GM19452 (cell line): ENCODE measurements around the gene TMPRSS11B.
"Not testable (repeated sequence)": the region's sequence is repeated elsewhere in the genome, so short reads cannot be mapped to it uniquely, and the experiment has no call there.

Experiments used
- ATAC-seq: cut with Tn5 transposase; IDR thresholded peaks from one replicate; pipeline ENCODE4 v1.9.1; 2021; ENCODE audit not compliant: unreplicated experiment

TMPRSS11B gene, protein sequence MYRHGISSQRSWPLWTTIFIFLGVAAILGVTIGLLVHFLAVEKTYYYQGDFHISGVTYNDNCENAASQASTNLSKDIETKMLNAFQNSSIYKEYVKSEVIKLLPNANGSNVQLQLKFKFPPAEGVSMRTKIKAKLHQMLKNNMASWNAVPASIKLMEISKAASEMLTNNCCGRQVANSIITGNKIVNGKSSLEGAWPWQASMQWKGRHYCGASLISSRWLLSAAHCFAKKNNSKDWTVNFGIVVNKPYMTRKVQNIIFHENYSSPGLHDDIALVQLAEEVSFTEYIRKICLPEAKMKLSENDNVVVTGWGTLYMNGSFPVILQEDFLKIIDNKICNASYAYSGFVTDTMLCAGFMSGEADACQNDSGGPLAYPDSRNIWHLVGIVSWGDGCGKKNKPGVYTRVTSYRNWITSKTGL

DNA sequence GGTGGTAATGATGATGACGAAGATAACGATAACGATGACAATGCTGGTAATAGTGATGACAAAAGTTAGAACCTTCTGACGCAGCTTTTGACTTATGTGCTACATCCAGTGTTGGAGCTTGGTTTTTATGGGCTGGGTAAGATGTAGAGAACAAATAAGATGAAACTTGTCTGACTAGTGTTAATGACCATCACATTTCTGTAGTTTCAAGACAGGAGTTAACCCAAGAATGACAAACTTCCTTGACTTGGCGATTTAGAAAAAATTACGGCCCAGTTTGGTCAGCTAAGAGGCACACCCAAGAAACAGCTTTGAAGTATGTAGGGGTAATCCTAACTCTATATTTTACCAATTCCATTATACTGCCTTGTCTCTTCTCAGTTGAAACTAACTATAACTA, at the start of gene TMPRSS11B:
TMPRSS11B (minus strand) TSS at position 101 of the 400 bp plus-strand sequence. CDS start 136 bp downstream, outside the sequence.
- no peak for ATAC-seq

DNA sequence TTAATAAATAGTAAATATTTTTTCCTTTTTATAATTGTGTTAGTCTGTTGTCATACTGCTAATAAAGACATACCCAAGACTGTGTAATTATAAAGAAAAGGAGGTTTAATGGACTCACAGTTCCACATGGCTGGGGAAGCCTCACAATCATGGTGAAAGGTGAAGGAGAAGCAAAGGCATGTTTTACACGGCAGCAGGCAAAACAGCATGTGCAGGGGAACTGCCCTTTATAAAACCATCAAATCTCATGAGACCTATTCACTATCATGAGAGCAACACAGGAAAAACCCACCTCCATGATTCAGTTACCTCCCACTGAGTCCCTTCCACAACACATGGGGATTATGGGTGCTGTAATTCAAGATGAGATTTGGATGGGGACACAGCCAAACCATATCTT, 45.8 kb upstream of the TMPRSS11B start:
- ATAC-seq = no peak

DNA sequence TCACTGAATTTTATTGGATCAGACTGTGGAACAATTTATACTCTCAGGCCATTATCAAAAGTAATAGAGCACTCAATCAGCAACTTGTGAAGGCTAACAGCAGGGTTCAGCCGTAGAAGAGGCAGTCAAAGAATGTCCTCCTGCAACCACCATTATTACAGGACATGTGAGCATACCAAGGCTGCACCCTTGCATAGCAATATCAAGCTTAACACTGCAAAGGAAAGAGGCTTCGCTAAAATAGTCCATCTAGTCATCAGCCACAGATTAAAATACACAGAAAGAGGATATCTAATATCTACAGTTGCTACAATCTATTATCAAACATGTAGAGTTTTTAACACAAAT, 42.9 kb upstream of the TMPRSS11B start:
- ATAC-seq = no peak

DNA sequence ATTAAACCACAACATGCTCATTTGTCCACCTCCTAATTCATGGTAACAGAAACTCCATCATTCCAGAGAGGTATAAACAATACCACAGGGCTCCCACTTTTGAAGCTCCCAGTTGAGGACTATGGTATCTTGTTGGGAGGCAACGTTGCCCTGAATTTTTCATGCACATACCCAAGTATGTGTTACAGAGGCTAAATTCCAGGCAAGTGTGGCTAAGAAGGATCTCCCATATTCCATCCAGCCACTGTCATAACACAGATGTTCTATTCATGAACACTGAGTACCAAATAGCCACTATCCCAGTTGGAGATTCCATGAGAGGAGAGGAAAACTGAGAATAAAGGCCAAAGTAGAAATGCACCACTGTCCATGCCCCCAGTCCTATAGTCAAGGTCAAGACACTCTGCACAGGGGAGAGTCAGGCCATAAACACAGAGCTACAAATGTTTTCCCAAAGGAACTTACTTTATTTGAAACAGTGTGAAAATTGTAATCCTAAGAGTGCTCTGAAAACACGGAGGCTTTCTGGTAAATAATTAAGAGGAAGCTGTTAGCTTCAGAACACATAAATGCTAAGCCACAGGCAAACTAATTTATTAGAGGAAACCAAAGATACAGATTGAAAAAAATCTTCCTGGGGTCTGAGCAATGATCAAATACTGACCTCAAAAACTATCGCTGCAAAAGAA, 42.4 kb upstream of the TMPRSS11B start:
- no peak for ATAC-seq

DNA sequence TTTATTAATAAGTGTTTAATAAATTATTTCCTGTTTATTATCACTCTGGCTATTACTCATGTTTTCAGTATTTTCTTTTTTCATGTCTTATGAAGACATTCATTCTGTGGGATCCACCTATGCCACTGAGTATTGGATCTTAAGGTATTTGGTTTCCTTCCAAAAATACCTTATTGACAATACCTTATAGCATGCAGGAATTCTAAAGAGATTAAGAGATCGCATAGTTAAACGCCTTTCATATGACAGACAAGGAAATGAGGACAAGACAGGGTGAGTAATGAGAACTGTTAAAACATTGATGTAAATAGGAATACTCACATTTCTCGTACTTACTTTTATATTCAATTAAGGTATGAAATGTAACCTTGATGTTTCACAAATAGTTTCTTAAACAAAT, 38.2 kb upstream of the TMPRSS11B start:
- ATAC-seq = no peak

DNA sequence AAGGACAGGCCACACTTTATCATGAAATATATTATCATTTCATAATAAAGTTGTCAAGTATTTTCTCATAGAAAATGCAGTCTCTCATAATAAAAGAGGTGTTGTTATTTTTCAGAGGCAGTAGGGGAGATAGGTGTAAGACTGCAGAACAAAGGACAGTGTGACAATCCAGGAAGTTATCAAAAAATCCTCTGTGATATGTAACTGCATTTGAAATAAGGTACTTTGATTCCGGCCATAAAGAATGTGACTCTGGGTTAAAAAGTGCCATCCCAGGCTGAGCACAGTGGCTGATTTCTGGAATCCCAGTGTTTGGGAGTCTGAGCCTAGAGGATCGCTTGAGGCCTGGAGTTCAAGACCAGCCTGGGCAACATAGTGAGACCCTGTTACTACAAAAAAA, 37.6 kb upstream of the TMPRSS11B start:
- ATAC-seq = no peak

DNA sequence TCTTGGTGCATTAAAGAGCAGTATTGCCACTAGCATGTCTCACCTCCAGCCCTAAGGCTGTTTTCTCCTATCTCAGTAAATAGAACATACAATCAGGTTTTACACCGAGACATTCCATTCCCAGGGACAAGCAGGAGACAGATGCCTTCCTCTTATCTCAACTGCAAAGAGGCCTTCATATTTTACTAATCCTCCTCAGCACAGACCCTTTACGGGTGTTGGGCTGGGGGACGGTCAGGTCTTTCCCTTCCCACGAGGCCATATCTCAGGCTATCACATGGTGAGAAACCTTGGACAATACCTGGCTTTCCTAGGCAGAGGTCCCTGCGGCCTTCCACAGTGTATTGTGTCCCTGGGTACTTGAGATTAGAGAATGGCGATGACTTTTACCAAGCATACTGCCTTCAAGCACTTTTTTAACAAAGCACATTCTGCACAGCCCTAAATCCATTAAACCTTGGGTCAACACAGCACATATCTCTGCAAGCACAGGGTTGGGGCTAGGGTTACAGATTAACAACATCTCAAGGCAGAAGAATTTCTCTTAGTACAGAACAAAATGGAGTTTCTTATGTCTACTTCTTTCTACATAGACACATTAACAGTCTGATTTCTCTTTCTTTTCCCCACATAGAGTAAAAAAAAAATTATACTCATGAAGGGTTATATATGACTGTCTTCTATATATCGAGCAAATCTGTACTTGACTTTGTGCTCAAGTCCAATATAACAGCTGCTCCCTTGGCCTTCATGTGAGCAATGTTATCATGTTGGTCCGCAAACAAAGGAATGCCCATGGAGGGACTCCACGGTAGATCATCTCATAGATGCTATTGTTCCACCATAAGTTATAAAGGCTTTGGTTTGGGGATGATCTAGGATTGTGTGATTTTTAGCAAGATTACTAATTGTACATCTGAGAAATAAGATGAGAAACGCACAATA, 36.6 kb upstream of the TMPRSS11B start:
- not testable (repeated sequence) for ATAC-seq

DNA sequence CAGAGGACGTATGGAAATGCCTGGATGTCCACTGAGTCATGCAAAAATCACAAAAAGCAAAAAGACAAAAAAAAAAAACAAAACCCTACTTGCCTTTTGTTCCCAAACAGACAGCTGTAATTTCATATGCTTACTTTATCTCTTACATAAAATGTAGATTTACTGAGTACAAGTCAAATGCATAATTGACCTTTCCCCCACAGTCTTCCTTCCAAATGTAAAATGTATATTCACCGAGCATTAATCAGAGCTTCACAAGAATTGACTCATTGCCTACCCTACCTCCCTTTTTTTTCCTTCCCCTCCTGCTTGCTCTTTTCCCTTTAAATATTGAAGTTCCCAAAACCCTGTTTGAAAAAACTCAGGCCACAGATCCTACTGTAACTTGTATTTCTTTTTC, 32.5 kb upstream of the TMPRSS11B start:
- no peak for ATAC-seq

DNA sequence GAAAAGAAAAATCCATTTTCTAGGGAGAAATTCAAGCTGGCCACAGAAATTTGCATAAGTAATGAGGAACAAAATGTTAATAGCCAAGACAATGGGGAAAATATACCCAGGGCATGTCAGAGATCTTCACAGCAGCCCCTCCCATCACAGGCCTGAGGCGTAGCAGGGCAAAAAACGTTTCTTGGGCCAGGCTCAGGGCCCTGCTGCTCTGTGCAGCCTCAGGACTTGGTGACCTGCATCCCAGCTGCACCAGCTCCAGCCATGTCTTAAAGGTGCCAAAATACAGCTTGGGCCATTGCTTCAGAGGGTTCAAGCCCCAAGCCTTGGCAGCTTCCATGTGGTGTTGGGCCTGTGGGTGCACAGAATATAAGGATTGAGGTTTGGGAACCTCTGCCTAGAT, 32.1 kb upstream of the TMPRSS11B start:
- ATAC-seq = no peak

DNA sequence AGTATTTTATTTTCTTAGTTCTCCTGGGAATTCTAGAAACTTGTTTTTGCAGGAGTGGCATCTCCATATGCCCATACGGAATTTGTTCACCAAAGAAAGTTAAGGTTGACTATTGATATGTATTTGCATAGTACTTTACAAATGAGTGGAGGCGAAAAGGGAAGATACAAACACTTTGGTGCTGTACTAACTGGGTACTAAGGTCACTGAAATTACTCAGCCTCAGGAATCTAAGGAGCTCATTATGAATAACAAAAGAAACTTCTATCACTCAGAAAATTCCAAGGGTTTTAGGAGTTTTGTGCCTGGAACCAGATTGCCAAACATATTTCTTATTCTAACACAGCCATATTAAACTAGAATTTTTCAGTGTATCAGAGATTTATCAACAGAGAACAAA, 27.4 kb upstream of the TMPRSS11B start:
- ATAC-seq = no peak

DNA sequence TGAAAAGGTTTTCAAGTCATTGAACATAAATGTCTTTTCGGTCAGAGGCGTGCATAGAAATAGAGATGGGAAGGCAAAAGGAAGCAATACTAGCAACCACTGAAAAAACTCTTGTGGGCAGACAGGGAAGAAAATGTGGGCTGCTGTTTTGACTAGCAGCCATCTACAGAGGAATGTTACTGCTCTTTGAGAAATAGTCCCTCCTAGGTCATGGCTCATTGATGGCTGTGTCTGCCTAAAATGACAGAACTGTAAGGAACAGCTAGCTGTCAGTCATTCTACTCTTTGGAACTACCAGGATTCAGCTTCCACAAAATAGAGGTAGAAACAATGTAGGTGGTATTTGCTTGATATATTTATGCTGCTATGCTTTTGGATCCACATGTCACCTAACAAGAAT, 26.9 kb upstream of the TMPRSS11B start:
- ATAC-seq = no peak

DNA sequence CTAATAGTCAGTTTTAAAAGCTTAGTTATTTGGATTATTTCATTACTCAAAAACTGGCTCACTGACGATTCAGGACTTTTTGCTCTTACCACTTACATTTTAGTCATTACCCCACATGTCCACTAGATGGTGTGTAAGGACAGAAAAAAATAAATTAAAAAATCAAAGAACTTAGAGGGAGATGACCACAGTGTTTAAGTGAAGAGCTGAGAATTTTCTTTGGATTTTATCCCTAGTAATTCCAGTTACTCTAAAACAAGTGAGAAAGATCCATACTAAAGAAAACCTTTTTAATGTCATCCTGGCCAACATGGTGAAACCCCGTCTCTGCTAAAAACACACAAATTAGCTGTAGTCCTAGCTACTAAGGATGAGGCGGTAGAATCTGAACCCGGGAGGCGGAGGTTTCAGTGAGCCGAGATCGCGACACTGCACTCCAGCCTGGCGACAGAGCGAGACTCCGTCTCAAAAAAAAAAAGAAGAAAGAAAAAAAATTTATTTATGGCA, 26.4 kb upstream of the TMPRSS11B start:
- peak; percentile 49 for ATAC-seq

DNA sequence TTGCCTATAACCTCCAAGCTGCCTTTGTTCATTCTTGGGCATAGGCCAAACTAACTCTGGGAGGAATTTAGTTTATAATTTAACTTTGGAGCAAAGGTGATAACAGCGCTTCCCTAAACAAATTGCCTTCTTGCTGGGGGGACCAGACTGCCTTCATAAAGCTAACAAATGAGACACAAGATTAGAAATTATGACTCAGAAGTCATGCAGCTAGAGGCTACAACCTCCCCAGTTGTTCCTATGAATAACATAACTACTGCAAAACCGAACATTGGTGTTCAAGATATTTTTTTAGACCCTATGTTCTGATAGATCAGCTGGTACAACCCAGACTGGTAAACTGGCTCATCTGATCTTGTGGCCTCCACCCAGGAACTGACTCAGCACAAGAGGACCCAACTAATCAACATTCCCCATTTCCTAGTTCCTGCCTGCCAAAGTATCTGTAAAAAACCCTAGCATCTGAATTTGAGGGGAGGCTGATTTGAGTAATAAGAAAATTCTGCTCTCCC, 22.0 kb upstream of the TMPRSS11B start:
- ATAC-seq = no peak

DNA sequence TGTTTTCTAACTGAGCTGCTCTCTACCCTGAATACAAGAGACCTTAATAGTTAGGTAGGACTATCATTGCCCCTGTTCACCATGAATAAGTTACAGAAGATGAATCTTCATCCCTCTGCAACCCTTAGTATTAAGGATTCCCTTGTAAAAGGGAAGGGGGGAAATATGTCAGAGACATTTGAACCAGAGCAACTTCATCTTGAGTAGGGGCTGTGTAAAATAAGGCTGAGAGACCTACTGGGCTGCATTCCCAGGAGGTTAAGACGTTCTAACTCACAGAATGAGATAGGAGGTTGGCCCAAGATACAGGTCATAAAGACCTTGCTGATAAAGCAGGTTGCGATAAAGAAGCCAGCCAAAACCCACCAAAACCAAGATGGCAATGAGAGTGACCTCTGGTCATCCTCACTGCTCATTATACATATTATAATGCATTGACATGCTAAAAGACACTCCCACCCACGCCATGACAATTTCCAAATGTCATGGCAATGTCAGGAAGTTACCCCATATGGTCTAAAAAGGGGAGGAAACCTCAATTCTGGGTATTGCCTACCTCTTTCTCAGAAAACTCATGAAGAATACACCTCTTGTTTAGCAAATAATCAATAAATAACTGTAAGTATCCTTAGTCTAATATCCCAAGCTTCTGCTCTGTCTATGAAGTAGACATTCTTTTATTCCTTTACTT, 19.5 kb upstream of the TMPRSS11B start:
- ATAC-seq = no peak

DNA sequence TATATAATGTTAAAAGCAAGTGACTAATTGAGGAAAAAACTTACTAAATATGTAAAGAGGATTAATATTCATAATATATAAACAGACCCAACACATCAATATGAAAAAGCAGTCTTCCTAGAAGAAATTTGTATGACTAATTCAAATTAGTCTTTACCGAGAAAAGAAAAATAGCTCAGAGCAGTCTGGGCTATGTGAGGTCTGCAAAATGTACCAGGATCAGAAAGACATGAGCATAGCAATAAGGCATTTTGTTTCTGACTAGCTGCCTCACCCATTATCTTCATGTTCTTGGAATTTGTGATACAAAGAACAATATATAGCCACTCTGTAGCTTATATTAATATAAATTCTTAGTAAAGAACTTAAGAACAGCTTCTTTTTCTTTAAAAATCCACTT, 13.7 kb upstream of the TMPRSS11B start:
- no peak for ATAC-seq

DNA sequence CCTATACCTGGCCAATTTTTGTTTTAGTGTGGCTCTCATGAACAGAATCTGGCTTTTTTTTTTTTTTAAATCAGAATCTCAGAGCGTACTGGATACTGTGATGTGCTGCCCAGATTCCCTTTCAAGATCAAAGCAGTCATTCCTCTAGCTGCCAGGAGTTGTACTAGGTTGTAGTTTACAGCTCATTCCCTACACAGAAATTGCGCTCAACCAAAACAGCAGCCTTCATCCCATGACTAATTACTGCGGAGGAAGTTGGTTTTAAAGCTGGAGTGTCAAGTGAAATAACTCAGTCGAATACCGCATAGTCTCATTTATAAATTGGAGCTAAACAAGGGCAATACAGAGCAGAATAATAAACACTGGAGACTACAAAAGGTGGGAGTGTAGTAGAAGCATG, 12.2 kb upstream of the TMPRSS11B start:
- no peak for ATAC-seq

DNA sequence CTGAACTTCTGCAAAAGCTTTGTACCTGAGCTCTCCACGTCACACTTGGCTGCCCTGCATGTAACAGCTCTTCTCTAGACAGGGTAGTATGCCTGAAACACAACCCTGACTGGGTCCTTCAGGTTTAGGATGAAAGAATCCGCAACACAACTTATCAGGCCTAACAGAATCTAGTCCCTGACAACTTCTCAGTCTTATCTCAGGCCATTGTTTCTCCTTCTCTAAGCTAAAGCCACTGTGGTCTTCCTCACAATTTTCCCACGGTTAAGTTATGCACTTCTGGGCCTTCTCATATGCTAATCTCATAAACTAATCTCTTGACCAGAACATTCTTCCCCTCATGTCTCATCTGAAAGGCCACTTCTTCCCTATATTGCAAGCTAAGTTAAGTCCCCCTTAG, 10.8 kb upstream of the TMPRSS11B start:
- ATAC-seq = no peak

DNA sequence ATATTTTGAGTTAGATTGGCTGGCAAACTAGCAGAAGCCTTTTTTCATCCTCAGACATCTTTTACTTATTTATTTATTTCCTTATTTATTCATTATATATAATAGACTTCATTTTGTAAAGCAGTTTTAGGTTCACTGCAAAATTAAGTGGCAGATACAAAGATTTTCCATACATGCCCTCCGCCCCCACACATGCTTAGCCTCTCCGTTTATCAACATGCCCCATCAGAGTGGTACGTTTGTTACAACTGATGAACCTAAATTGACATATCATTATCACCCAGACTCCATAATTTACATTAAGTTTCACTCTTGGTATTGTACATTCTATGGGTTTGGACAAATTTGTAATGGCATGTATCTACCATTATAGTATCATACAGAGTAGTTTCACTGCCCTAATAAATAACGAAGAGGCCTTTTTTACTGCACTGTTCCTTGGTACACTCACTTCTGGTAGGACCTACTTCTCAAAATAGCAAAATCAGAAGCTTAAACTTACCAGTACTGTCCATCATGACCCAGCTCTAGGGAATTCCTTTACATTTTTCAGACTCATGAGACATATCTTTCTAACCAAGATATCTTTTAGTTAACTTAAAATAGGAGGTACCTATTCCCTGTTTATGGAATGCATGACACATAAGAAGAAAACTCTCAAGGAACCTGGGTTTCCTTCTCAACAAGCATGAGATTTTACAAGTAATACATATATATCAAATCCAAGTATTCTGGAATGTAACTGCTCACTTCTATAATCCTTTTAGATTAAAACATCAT, 4.8 kb upstream of the TMPRSS11B start:
- ATAC-seq = no peak

DNA sequence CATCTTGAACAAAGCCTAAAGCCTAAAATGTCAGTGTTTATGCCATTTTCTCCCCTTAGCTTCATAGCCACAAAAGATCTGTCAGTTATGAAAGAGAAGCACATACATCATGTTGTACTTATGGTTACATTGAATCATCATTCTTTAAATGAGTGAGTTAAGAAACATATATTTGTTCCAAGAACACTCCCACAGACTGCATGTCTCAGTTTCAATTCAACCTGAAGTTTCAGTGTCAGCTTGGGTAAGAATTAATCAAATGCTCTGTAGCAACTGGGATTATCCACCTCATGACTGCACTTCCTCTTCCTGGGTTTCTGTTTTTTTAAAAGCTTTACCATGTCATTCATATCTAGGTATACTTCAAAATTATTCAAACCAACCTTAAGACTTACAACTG, 3.9 kb upstream of the TMPRSS11B start:
- peak; percentile 80 for ATAC-seq

DNA sequence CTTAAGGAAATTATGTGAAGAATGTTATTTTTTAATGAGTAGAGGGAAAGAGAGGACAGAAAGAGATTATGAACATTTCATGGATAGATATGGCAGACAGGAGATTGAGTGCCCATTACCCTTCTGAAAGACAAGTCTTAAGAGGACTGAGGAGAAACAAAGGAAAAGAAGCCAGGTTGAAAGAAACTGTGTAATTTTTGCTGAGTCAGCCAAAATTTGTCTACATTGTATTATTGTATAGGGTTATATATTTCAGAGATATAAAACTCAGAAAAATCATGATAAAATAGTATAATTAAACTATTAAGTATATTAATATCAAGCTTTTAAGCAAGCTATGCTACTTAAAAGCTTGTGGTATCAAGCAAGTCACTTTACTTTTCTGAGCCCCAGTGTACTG, 4.9 kb downstream of the TMPRSS11B start:
- ATAC-seq = no peak
